H1 (cell line): ENCODE data around the gene MAGEA9B. TPM values are rescaled to one million over a fixed set of nuclear protein-coding genes. Genes with fewer than 3 reads are reported as not detected.

Source experiments
- CTCF ChIA-PET: fragments of 300-600 bp; sonication (Branson Sonifier 250); formaldehyde crosslinking; loops from one replicate; lab custom pipeline; 2021; ENCODE audit not compliant: partially characterized antibody; lab: Charles Lee
- POLR2A ChIA-PET: fragments of 300-600 bp; sonication (Branson Sonifier 250); formaldehyde crosslinking; loops from one replicate; lab custom pipeline; 2021; ENCODE audit warnings: inconsistent platforms; ENCODE audit not compliant: partially characterized antibody; lab: Charles Lee
- DNase-seq, 2 experiments: peaks; one replicate each; pipeline versions ENCODE4 v3.0.0 to v3.0.0-alpha.2; 2010 to 2022; ENCODE audit warnings: low spot score in 2 of 2, low read depth in 1 of 2, mixed read lengths in 1 of 2
- FAIRE-seq: peaks from 2 replicates; lab custom pipeline; 2011; peaks lifted over from hg19 to GRCh38; lab: Jason Lieb, UNC
- H2AFZ ChIP-seq: 2 replicates; pipeline ENCODE4 v1.8.1; 2012; ENCODE audit warnings: low read length, inconsistent platforms
- H2AK5ac ChIP-seq: 2 replicates; pipeline ENCODE4 v1.6.1; 2013; ENCODE audit warnings: low read depth, low read length
- H2BK120ac ChIP-seq: replicated peaks from 2 replicates; pipeline ENCODE3; 2013; ENCODE audit warnings: low read depth, low read length, inconsistent platforms
- H2BK12ac ChIP-seq: 2 replicates; pipeline ENCODE4 v1.6.1; 2013; ENCODE audit warnings: low read depth, low read length
- H2BK15ac ChIP-seq: 2 replicates; pipeline ENCODE4 v1.6.1; 2013; ENCODE audit warnings: low read length
- H2BK20ac ChIP-seq: 2 replicates; pipeline ENCODE4 v1.6.1; 2013; ENCODE audit warnings: low read length
- H2BK5ac ChIP-seq: 2 replicates; pipeline ENCODE4 v1.6.1; 2013; ENCODE audit warnings: low read depth, low read length
- H3K14ac ChIP-seq: 2 replicates; pipeline ENCODE4 v1.6.1; 2013; ENCODE audit warnings: inconsistent platforms; ENCODE audit not compliant: insufficient read length
- H3K18ac ChIP-seq: 2 replicates; pipeline ENCODE4 v1.6.1; 2013; ENCODE audit warnings: low read length; ENCODE audit errors: extremely low read depth
- H3K23ac ChIP-seq: 2 replicates; pipeline ENCODE4 v1.6.1; 2013; ENCODE audit warnings: inconsistent platforms; ENCODE audit not compliant: insufficient read length
- H3K23me2 ChIP-seq: 2 replicates; pipeline ENCODE4 v1.6.1; 2013; ENCODE audit warnings: low read depth, low read length
- H3K27ac ChIP-seq: 2 replicates; pipeline ENCODE4 v1.6.1; 2011; ENCODE audit warnings: low read depth, low read length, inconsistent platforms
- H3K27me3 ChIP-seq, 4 experiments: replicated peaks in 1 of 4; 1 replicate in 1 of 4; 2 replicates in 3 of 4; pipeline versions ENCODE4 v1.6.1 to v1.8.1; 2011 to 2013; ENCODE audit warnings: low read length in 3 of 4, mild to moderate bottlenecking in 3 of 4, inconsistent platforms in 2 of 4, mixed read lengths in 2 of 4, moderate library complexity in 1 of 4; ENCODE audit not compliant: control insufficient read depth in 3 of 4, insufficient read depth in 3 of 4; ENCODE audit errors: extremely low read depth in 1 of 4
- H3K36me3 ChIP-seq, 4 experiments: 2 replicates each; pipeline versions ENCODE4 v1.6.1 to v1.8.1; 2011 to 2013; ENCODE audit warnings: mild to moderate bottlenecking in 4 of 4, low read length in 3 of 4, moderate library complexity in 2 of 4, control low read depth in 1 of 4, inconsistent platforms in 1 of 4; ENCODE audit not compliant: insufficient read depth in 4 of 4, control insufficient read depth in 2 of 4
- H3K4ac ChIP-seq: replicated peaks from 2 replicates; pipeline ENCODE3; 2013; ENCODE audit warnings: low read length, low read depth, mixed read lengths, inconsistent platforms; ENCODE audit not compliant: insufficient read length
- H3K4me1 ChIP-seq, 4 experiments: replicated peaks in 1 of 4; 1 replicate in 1 of 4; 2 replicates in 3 of 4; pipeline versions ENCODE4 v1.6.1 to v1.8.1; 2011 to 2013; ENCODE audit warnings: low read length in 3 of 4, inconsistent platforms in 2 of 4, mixed read lengths in 1 of 4; ENCODE audit not compliant: insufficient read depth in 4 of 4, control insufficient read depth in 3 of 4
- H3K4me2 ChIP-seq, 2 experiments: 2 replicates each; pipeline versions ENCODE4 v1.6.1 to v1.8.1; 2011 to 2013; ENCODE audit warnings: low read depth in 2 of 2, low read length in 2 of 2, control low read depth in 1 of 2, inconsistent platforms in 1 of 2, mild to moderate bottlenecking in 1 of 2; ENCODE audit not compliant: insufficient read depth in 1 of 2
- H3K4me3 ChIP-seq, 4 experiments: fragments of 200-600, 300-600 bp in 1 of 4; sonication (generic), shearing (Covaris generic), sonication (Bioruptor Twin) in 1 of 4; 2 replicates each; pipeline versions ENCODE4 v1.5.1 to v1.8.1; 2011 to 2016; ENCODE audit warnings: low read length in 4 of 4, low read depth in 3 of 4, control low read depth in 2 of 4, inconsistent platforms in 2 of 4, mild to moderate bottlenecking in 2 of 4, mixed read lengths in 1 of 4, moderate library complexity in 1 of 4; ENCODE audit not compliant: insufficient read depth in 2 of 4; ENCODE audit errors: extremely low read depth in 1 of 4
- H3K56ac ChIP-seq: replicated peaks from 2 replicates; pipeline ENCODE3; 2013; ENCODE audit warnings: low read depth, mild to moderate bottlenecking, mixed read lengths, low read length, inconsistent platforms; ENCODE audit not compliant: insufficient read length
- H3K79me1 ChIP-seq: 2 replicates; pipeline ENCODE4 v1.6.1; 2013; ENCODE audit warnings: low read depth, low read length, control low read depth
- H3K79me2 ChIP-seq, 2 experiments: 2 replicates each; pipeline versions ENCODE4 v1.6.1 to v1.8.1; 2012 to 2013; ENCODE audit warnings: low read length in 2 of 2, mild to moderate bottlenecking in 2 of 2, inconsistent platforms in 1 of 2; ENCODE audit not compliant: insufficient read depth in 2 of 2, control insufficient read depth in 1 of 2
- H3K9ac ChIP-seq, 4 experiments: replicated peaks in 1 of 4; 1 replicate in 1 of 4; 2 replicates in 3 of 4; pipeline versions ENCODE4 v1.6.1 to v1.8.1; 2011 to 2013; ENCODE audit warnings: low read depth in 3 of 4, low read length in 3 of 4, control low read depth in 2 of 4, mild to moderate bottlenecking in 2 of 4, moderate library complexity in 2 of 4, inconsistent platforms in 1 of 4; ENCODE audit errors: extremely low read depth in 1 of 4
- H3K9me3 ChIP-seq, 2 experiments: 2 replicates each; pipeline versions ENCODE4 v1.6.1 to v1.8.1; 2012 to 2013; ENCODE audit warnings: mild to moderate bottlenecking in 2 of 2, moderate library complexity in 2 of 2, control low read depth in 1 of 2, inconsistent platforms in 1 of 2, low read depth in 1 of 2, low read length in 1 of 2, mixed read lengths in 1 of 2; ENCODE audit not compliant: insufficient read depth in 2 of 2
- H4K20me1 ChIP-seq, 2 experiments: replicated peaks in 1 of 2; 2 replicates each; pipeline versions ENCODE3 to v1.8.1; 2011 to 2013; ENCODE audit warnings: inconsistent platforms in 2 of 2, low read length in 2 of 2, mild to moderate bottlenecking in 1 of 2; ENCODE audit not compliant: insufficient read depth in 2 of 2, control insufficient read depth in 1 of 2
- H4K5ac ChIP-seq: 2 replicates; pipeline ENCODE4 v1.6.1; 2013; ENCODE audit warnings: low read length, low read depth, mixed read lengths, inconsistent platforms; ENCODE audit not compliant: insufficient read length
- H4K8ac ChIP-seq: 2 replicates; pipeline ENCODE4 v1.8.0; 2013; ENCODE audit warnings: mild to moderate bottlenecking, moderate library complexity, low read length, inconsistent platforms; ENCODE audit not compliant: insufficient read depth; ENCODE audit errors: extremely low read depth
- H4K91ac ChIP-seq: replicated peaks from 2 replicates; pipeline ENCODE3; 2013; ENCODE audit warnings: low read length, mixed read lengths, inconsistent platforms; ENCODE audit not compliant: insufficient read length
- FOSL1 ChIP-seq: IDR thresholded peaks from 2 replicates; pipeline ENCODE4 v1.6.1; 2011; ENCODE audit warnings: mild to moderate bottlenecking, low read depth, low read length, moderate library complexity; ENCODE audit not compliant: insufficient read depth
- POLR2A ChIP-seq, 2 experiments: IDR thresholded peaks; 1 replicate in 1 of 2; 2 replicates in 1 of 2; pipeline ENCODE4 v1.6.1; 2011; ENCODE audit warnings: low read depth in 2 of 2, low read length in 2 of 2, mild to moderate bottlenecking in 2 of 2; ENCODE audit errors: control extremely low read depth in 1 of 2
- WGBS, 2 experiments: shearing (Covaris generic) in 1 of 2; methylation state at CpG; one replicate each; pipeline versions ENCODE4 v1.1.6 to v1.1.7; 2013 to 2015; ENCODE audit warnings: low lambda C conversion rate in 2 of 2, mixed read lengths in 2 of 2, inconsistent platforms in 1 of 2, low coverage in 1 of 2, missing lambda C conversion rate in 1 of 2; ENCODE audit not compliant: insufficient replicate concordance in 2 of 2, insufficient coverage in 1 of 2, insufficient read length in 1 of 2; ENCODE audit errors: extremely low coverage in 1 of 2, missing lambda C conversion rate in 1 of 2; 5-methylcytosine and 5-hydroxymethylcytosine counted together
- polyA plus RNA-seq, 7 experiments: library from polyadenylated mRNA; depleted of rRNA in 3 of 7; stranded (reverse) in 5 of 7; unstranded in 2 of 7; fragments of >200 nt in 5 of 7; fragments of 200-250 nt in 2 of 7; gene quantifications; 1 replicate in 5 of 7; 2 replicates in 1 of 7; 4 replicates in 1 of 7; pipeline versions ENCODE4 v1.2.1 to v1.2.3, GENCODE V29; 2011 to 2013; ENCODE audit warnings: missing spikeins in 2 of 7, mixed read lengths in 2 of 7
- total RNA-seq: library from RNA; stranded (reverse); fragmentation: NEBNext Ultra II Directional; extraction: Animal tissue kit (Norgen Biotek cat#: 25700); gene quantifications from 2 replicates; pipeline ENCODE4 v1.2.1, GENCODE V29; 2021

Gene MAGEA9B
- total and polyA plus RNA-seq, 2 of the 8 experiments (the other 6 are each of a cell fraction or from before 2014, with no cell fraction given): 0.06 TPM; not detected in 1

DNA sequence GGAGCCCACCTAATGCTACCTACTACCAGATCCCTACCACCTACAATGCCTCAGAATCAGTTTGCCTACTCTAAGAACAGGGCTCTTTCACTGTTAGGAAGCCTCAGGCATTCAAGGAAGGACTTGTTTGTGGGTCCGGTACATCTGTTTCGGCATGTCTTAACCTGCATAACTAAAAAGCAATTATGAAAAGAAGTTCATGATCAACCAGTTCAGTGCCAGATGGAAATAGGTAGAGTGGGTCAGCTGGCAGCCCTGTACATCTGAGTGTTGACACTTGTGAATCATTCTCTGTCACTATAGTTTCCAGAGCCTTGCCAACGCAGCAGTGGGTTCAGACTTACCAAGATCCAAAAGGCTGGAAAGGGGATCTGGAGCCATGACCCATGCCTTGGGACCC lies 41.0 kb upstream of the MAGEA9B start:
- no peak overlapping the region for H2BK20ac ChIP-seq
- H3K27me3 ChIP-seq: peaks cover 2 to 15% (median 8%) of the 10 kb centered on the region in 4 experiments; a peak in 5 of 7 replicates
- H2BK120ac ChIP-seq: no peak overlapping the region
- no peak overlapping the region for H4K91ac ChIP-seq
- H4K8ac ChIP-seq: no peak overlapping the region
- no peak overlapping the region for H4K5ac ChIP-seq
- H3K14ac ChIP-seq: no peak overlapping the region
- FAIRE-seq: no peak
- H3K23ac ChIP-seq: no peak overlapping the region
- no peak overlapping the region for H3K18ac ChIP-seq
- H3K9me3 ChIP-seq: no peaks in the 10 kb centered on the region
- H3K79me2 ChIP-seq: peaks cover 0 to 32% of the 10 kb centered on the region in 2 experiments; a peak in 2 of 4 replicates
- H3K27ac ChIP-seq: no peak overlapping the region
- no peak for DNase-seq
- peaks cover 3 to 4% of the 10 kb centered on the region in 2 experiments for H4K20me1 ChIP-seq
- H3K79me1 ChIP-seq: no peaks in the 10 kb centered on the region
- TF ChIP-seq POLR2A (IDR thresholded peaks at IDR 0.05; ENCODE audit: control extremely low read depth in 1 of 2, low read depth in 2 of 2, low read length in 2 of 2): no peak
- no peak for TF ChIP-seq FOSL1
- H2BK12ac ChIP-seq: no peak overlapping the region
- no peak overlapping the region for H3K4me2 ChIP-seq
- 95% methylated on average over 3 of the region's 3 CpGs; no CpG with 5 or more reads in 1 of the 2 experiments for WGBS, 2 experiments
- ChIA-PET CTCF (no interaction called here), POLR2A (interaction anchor here (0.9 kb wide), 1 partner anchor 9 kb away, joined by 3 read pairs; no protein-coding TSS in a partner anchor)
- no peak overlapping the region for H2AFZ ChIP-seq
- no peak overlapping the region for H3K4ac ChIP-seq
- no peak overlapping the region for H2AK5ac ChIP-seq
- H3K23me2 ChIP-seq: peaks cover 4% of the 10 kb centered on the region; the same call in 1 of the 2 replicates
- H3K9ac ChIP-seq: no peak overlapping the region
- H3K36me3 ChIP-seq: no peaks in the 10 kb centered on the region
- no peak overlapping the region for H3K56ac ChIP-seq
- no peak overlapping the region for H2BK15ac ChIP-seq
- no peak overlapping the region for H3K4me3 ChIP-seq
- no peak overlapping the region for H2BK5ac ChIP-seq
- peaks cover 0 to 11% (median 2%) of the 10 kb centered on the region in 4 experiments; a peak in 3 of 7 replicates for H3K4me1 ChIP-seq
